Nephron (organoid): ENCODE measurements around the gene EIF5A.

Experiments
- H3K27ac Mint-ChIP-seq, 3 experiments: 2 replicates each; pipeline ENCODE4 v1.8.0; 2020; ENCODE audit warnings: mixed read lengths in 3 of 3, mild to moderate bottlenecking in 2 of 3, moderate library complexity in 1 of 3
- H3K27me3 Mint-ChIP-seq: 2 replicates; pipeline ENCODE4 v1.8.0; 2021; ENCODE audit warnings: low read depth, mild to moderate bottlenecking, moderate library complexity, mixed read lengths
- H3K36me3 Mint-ChIP-seq: 2 replicates; pipeline ENCODE4 v1.8.0; 2020; ENCODE audit warnings: low read depth, mixed read lengths
- H3K4me1 Mint-ChIP-seq: 2 replicates; pipeline ENCODE4 v1.8.0; 2020; ENCODE audit warnings: mixed read lengths
- H3K4me3 Mint-ChIP-seq, 3 experiments: 2 replicates each; pipeline ENCODE4 v1.8.0; 2020; ENCODE audit warnings: mild to moderate bottlenecking in 3 of 3, mixed read lengths in 3 of 3, moderate library complexity in 2 of 3
- H3K9me3 Mint-ChIP-seq: 2 replicates; pipeline ENCODE4 v1.8.0; 2020; ENCODE audit warnings: mixed read lengths
- CTCF ChIP-seq, 3 experiments: fragments of 200-600 bp; sonication (generic); IDR thresholded peaks; one replicate each; pipeline ENCODE4 v1.5.0; 2021; ENCODE audit warnings: antibody characterized with exemption in 3 of 3; ENCODE audit not compliant: unreplicated experiment in 3 of 3

The EIF5A gene

GRCh38 chr17:7325031-7325528, 17.7 kb downstream of the EIF5A start:
- TF ChIP-seq CTCF (IDR thresholded peaks at IDR 0.05; ENCODE audit: unreplicated experiment in 3 of 3): no peak
- H3K27me3 Mint-ChIP-seq: no peaks in the 10 kb centered on the region
- H3K4me1 Mint-ChIP-seq: peaks cover 21% of the 10 kb centered on the region
- no peak overlapping the region for H3K4me3 Mint-ChIP-seq
- H3K36me3 Mint-ChIP-seq: peaks cover 27% of the 10 kb centered on the region
- no peak overlapping the region for H3K27ac Mint-ChIP-seq
- no peaks in the 10 kb centered on the region for H3K9me3 Mint-ChIP-seq

GRCh38 chr17:7326186-7326585, 18.8 kb downstream of the EIF5A start:
- peaks cover 22% of the 10 kb centered on the region for H3K4me1 Mint-ChIP-seq
- TF ChIP-seq CTCF (IDR thresholded peaks at IDR 0.05; ENCODE audit: unreplicated experiment in 3 of 3): no peak
- H3K4me3 Mint-ChIP-seq: peak overlapping the region; percentile 43 to 72 (median 59)
- H3K27ac Mint-ChIP-seq: no peak overlapping the region
- H3K36me3 Mint-ChIP-seq: peaks cover 23% of the 10 kb centered on the region
- H3K9me3 Mint-ChIP-seq: no peaks in the 10 kb centered on the region
- H3K27me3 Mint-ChIP-seq: no peaks in the 10 kb centered on the region

GRCh38 chr17:7327056-7327455, 19.6 kb downstream of the EIF5A start:
- no peak for TF ChIP-seq CTCF (IDR thresholded peaks at IDR 0.05; ENCODE audit: unreplicated experiment in 3 of 3)
- Mint-ChIP-seq H3K4me1 (peaks cover 22% of the 10 kb centered on the region), H3K9me3 (no peaks in the 10 kb centered on the region), H3K27ac (no peak overlapping the region), H3K4me3 (peak overlapping the region; percentile 34 to 72 (median 59)), H3K27me3 (no peaks in the 10 kb centered on the region), H3K36me3 (peaks cover 14% of the 10 kb centered on the region)

GRCh38 chr17:7327501-7327900, 20.1 kb downstream of the EIF5A start:
- no peaks in the 10 kb centered on the region for H3K9me3 Mint-ChIP-seq
- peaks cover 26% of the 10 kb centered on the region for H3K4me1 Mint-ChIP-seq
- no peaks in the 10 kb centered on the region for H3K27me3 Mint-ChIP-seq
- peaks cover 10% of the 10 kb centered on the region for H3K36me3 Mint-ChIP-seq
- H3K4me3 Mint-ChIP-seq: peak overlapping the region; percentile 68 to 98 (median 70)
- H3K27ac Mint-ChIP-seq: no peak overlapping the region
- no peak for TF ChIP-seq CTCF (IDR thresholded peaks at IDR 0.05; ENCODE audit: unreplicated experiment in 3 of 3)

- peak overlapping the region; percentile 83 to 98 (median 87) for H3K4me3 Mint-ChIP-seq
- no peak for TF ChIP-seq CTCF (IDR thresholded peaks at IDR 0.05; ENCODE audit: unreplicated experiment in 3 of 3)
- H3K4me1 Mint-ChIP-seq: peaks cover 30% of the 10 kb centered on the region
- no peaks in the 10 kb centered on the region for H3K27me3 Mint-ChIP-seq
- peaks cover 7% of the 10 kb centered on the region for H3K36me3 Mint-ChIP-seq
- peak overlapping the region in 2 of 3 experiments; percentile 85 to 96 for H3K27ac Mint-ChIP-seq
- no peaks in the 10 kb centered on the region for H3K9me3 Mint-ChIP-seq
Observed at GRCh38 chr17:7328009-7328408, 20.6 kb downstream of the EIF5A start.

GRCh38 chr17:7328840-7329373, 21.5 kb downstream of the EIF5A start, which contains the start of gene NEURL4:
Gene NEURL4 (minus strand): TSS chr17:7329335. CDS start chr17:7329312, 23 bp downstream.
- H3K4me3 Mint-ChIP-seq: peak within 1 kb of the TSS; percentile 92 to 98 (median 94)
- peak in 1 of 3 experiments; percentile 15 for TF ChIP-seq CTCF (IDR thresholded peaks at IDR 0.05; ENCODE audit: unreplicated experiment in 3 of 3)
- H3K27ac Mint-ChIP-seq: peak within 1 kb of the TSS; percentile 96 to 98 (median 97)
- H3K9me3 Mint-ChIP-seq: no peaks in the 10 kb centered on the region
- H3K4me1 Mint-ChIP-seq: peaks cover 30% of the 10 kb centered on the region
- H3K27me3 Mint-ChIP-seq: no peaks in the 10 kb centered on the region
- H3K36me3 Mint-ChIP-seq: peaks cover 4% of the 10 kb centered on the region
